ENCODE results near the gene RAB11FIP5.
"Not testable (repeated sequence)": the region's sequence is repeated elsewhere in the genome, so short reads cannot be mapped to it uniquely, and the experiment has no call there.

RAB11FIP5 gene

GRCh38 chr2:73111073-73112025 is 1.4 kb downstream of the RAB11FIP5 start:
- DNase-seq = no peak

- DNase-seq = no peak
These were observed 2.3 kb downstream of the RAB11FIP5 start for GRCh38 chr2:73110168-73111072.

DNA sequence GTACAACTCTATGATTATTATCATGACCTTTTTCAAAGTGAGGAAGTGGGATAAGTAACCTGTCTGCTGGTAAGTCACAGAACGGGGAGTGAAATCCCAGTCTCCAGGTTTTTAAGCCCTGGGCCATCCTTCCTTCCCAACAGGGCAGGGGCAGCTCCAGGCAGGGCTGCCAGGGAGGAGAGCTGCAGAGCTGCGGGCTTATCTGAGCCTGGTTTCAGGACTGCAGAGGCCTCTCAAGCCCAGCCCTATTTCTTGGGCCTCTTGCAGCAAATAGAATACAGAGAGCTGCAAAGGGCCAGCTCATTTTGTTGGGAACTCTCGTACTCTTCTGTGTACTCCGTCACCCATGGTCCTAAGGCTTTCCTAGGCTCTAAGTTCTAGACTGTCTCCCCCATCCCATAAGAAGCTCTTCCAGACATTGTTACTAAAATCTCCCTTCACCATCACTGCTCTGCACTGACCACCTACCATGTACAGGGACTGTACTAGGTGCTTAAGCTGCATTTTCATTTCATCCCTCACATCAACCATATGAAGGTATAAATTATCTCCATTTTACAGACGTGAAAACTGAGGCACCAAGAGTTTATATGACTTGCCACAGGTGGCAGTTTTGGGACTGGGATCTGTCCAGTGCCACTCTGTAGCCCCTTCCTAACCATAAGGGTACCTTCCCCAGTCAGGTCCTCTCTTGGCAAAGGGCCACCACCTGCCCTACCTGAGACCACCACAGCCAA is 3.1 kb downstream of the RAB11FIP5 start:
- no peak for DNase-seq

DNA sequence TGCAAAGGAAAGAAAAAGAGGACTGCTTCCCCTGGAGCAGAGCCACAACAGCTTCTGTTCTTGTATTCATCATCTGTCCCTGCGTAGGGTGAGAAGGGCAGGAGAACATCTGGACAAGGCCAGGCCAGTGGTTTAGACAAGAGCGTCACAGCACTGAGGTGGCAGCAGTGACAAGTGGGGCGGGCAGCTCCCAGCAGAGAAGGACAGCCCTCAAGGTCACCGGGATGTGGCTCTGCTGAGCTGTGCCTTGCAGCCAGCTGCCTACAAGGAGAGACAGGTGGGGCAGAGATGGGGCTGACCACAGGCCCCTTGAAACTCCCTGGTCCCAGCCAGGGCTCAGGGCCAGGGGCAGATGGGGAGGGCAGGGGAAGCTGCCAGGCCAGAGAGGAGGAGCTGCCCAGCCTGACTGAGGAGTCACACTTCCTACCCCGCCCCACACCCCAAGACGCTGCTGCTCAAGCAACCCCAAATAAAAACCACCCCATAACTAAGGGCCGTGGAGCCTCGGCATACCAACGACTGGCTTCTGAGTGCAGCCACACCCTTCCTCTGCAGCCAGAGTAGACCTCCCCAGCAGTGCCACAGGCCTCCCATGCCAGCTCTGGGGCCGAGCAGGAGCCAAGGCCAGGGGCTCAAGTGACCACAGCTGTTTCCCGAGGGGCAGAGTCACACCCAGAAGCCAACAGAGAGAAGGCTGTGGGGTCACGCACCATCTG is 5.4 kb downstream of the RAB11FIP5 start:
- no peak for DNase-seq

GRCh38 chr2:73106791-73107190 is 6.0 kb downstream of the RAB11FIP5 start:
- no peak for DNase-seq

DNA sequence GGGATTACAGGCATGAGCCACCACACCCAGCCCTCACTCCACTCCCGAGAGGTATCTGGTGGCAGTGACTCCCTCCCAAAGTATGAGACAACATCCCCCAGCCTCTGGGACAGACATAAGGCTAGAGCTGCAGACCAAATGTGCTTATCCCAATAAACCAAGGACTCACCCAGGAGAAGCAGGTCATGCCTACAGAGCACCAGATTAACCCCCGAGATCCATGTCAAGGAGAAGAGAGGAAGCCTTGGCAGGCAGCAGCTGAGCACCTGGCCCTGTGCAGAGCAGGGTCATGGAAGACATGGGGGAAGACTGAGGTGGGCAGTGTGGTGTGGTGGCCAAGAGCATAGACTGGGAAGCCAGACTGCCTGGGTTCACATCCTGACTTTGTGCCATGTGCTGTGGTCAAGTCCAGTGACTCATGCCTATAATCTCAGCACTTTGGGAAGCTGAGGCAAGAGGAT is 7.2 kb downstream of the RAB11FIP5 start:
- no peak for DNase-seq

DNA sequence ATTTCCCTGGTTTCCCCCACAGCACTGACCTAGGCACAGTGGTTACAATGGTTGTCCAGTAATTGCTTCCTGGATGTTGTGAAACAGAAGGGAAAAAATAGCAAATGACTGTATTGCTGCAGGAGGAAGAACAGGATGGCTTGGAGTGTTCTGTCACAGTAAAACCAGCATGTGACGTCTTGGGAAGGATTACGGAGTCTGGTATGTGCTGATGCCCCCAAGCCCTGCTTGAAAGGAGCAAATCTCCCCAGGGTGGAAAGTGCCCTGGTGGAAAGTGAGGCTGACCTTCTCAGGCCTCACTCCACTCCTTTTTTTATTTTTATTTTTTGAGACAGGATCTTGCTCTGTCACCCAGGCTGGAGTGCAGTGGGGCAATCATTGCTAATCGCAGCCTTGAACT is 7.8 kb downstream of the RAB11FIP5 start:
- DNase-seq = no peak

DNA sequence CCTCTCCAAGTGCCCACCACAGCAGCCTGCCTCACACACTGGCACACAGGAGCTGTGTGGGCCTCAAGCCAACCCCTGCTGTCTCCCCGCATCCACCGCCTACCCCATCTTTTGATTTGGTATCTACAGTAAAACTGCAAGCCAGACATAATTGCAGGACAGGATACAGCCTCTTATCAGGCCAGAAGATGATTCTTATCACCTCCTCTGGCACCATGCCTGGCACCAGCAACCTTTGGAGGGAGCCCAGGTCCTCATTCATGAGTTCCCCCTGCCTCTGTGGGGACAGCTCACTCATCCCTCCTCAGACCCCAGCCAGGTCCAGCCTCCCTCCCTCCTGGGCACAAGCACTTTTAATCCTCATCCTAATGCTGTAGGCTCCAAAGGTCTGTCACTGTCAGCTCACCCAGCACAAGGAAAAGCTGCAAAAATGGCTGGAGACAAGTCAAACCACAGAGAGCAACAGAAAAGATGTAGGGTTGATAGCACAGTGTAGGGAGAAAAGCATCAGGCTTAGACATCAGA is 9.7 kb downstream of the RAB11FIP5 start:
- no peak for DNase-seq

DNA sequence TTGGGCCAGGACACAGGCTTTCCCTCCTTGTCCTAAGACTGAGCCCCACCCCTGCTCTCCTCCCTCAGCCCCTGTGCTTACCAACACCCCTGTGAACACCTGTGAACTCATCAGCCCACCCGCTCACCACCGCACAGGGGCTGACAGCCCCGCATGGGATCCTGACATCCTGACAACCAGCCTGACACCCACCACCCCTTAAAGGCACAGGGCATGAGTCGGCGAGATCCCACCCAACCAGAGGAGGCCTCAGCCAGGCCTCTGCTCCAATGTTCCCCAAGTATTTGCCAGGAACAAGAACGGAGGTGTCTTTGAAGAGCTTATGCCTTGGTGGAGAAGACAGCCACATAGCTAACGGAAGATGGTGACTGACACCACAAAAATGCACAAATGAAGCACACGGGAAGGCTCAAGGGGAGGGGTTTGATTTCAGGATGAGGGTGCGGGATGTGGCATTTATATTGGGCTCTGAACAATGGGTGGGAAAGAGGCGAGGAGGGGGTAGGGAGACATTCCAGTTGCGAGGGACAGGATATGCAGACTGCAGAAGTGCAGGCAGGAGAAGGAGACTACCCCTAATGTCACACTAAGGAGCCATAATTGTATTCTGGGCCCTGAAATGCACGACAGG is 11.0 kb downstream of the RAB11FIP5 start:
- DNase-seq = no peak

GRCh38 chr2:73100956-73101355 is 11.8 kb downstream of the RAB11FIP5 start:
- DNase-seq = no peak

- DNase-seq = no peak
These were observed 13.3 kb downstream of the RAB11FIP5 start for GRCh38 chr2:73099486-73099885.

DNA sequence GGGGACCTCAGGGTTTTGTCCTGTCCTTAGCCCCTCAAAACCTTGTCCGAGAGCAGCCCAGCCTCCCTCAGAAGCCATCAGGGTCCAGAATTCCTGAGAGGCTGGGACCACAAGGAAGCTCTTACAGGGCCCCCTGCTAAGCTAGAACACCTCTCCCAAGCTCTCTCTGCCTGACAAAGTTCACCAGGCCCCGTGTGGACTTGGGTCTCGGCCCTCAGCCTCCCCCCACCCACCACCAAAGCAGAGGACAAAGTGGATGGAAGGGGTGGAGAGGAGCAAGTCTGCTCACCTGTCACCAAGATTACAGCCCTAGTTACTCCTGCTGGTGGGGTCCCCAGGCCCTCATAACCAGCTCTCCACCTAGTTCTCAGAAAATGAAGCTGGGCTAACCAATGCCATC is 16.8 kb downstream of the RAB11FIP5 start:
- no peak for DNase-seq

GRCh38 chr2:73093601-73094218 is 19.0 kb downstream of the RAB11FIP5 start:
- not testable (repeated sequence) for DNase-seq

GRCh38 chr2:73092146-73092783 is 20.5 kb downstream of the RAB11FIP5 start:
- DNase-seq = no peak

DNA sequence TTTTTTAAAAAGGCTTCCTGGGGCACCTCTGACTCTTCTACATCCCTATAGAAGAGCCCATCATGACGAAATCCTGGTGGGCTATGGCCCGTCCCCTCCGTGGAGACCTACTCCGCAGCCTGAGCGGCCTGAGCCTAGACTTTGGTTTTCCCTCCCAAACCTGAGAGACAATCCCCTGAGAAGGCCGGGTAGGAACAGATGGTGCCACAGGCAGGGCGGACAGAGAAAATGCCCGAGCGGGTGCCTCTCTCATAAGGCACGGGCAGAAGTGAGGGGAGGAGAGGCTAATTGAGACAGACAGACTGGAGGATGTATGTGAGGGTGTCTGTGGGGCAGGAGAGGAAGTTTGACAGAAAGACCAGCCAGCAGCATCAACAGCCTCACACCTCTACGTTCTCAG is 21.1 kb downstream of the RAB11FIP5 start:
- DNase-seq = no peak

- DNase-seq = no peak
These were observed 21.6 kb downstream of the RAB11FIP5 start for GRCh38 chr2:73091164-73091563.

- no peak for DNase-seq
These were observed 23.3 kb downstream of the RAB11FIP5 start for GRCh38 chr2:73089270-73090030.

- DNase-seq = no peak
These were observed 24.0 kb downstream of the RAB11FIP5 start for GRCh38 chr2:73088703-73089102.

GRCh38 chr2:73088211-73088610 is 24.5 kb downstream of the RAB11FIP5 start:
- no peak for DNase-seq

DNA sequence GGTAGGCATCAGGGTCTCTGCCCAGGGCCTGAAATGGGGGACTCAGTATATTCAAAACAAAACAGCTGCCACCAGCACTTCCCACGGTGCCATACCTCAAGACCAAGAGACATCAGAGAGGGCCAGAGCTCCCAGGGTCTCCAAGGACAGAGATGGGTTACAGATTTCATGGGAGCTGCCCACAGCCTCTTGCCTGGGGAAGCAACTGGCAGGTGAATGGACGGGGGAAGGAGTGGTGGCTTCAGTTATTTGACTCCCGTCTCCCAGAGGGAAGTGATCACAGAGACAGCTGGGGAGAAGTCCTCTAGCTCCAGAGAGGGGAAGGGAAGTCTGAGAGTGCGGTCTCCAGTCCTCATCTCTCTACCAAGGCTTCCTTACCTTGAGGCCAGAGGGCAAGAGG is 25.4 kb downstream of the RAB11FIP5 start:
- DNase-seq = no peak
